Body of pancreas (tissue), 4 donors: ENCODE data around the gene COL1A2.

Experiments
- CTCF ChIP-seq, 7 experiments: fragments of 450-650 bp in 4 of 7; fragments of 200-600 bp in 3 of 7; sonication (generic) in 3 of 7; IDR thresholded peaks; one replicate each; pipeline ENCODE4 v1.5.1; 2016 to 2019; ENCODE audit warnings: antibody characterized with exemption in 7 of 7
- POLR2A ChIP-seq, 3 donors: fragments of 450-650 bp; IDR thresholded peaks; one replicate each; pipeline ENCODE4 v1.6.1; 2016; ENCODE audit warnings: antibody characterized with exemption in 3 of 3, mild to moderate bottlenecking in 2 of 3

- peak; percentile 57 to 87 (median 84) for TF ChIP-seq CTCF (IDR thresholded peaks at IDR 0.05)
- no peak for TF ChIP-seq POLR2A (IDR thresholded peaks at IDR 0.05)
Measured at GRCh38 chr7:94395141-94396036, 694 bp downstream of the COL1A2 start.
